Upper lobe of left lung (tissue), 6 donors: ENCODE measurements around the gene LZTS2. TPM values are rescaled to one million over a fixed set of nuclear protein-coding genes. Genes with fewer than 3 reads are reported as not detected.
A peak's percentile ranks its signal among the peaks of the same experiment; 100 is the strongest.

Experiments used
- ATAC-seq, 2 donors: fragments of 200-7000 bp; cut with Tn5 transposase; one replicate each; pipeline ENCODE4 v1.9.1; 2022; ENCODE audit warnings: mild to moderate bottlenecking in 2 of 2, moderate library complexity in 2 of 2; ENCODE audit not compliant: low FRiP score in 2 of 2
- DNase-seq, 2 donors: peaks; one replicate each; pipeline ENCODE4 v3.0.0-alpha.2; 2019 to 2020
- H3K27ac ChIP-seq, 4 donors: fragments of 200-600 bp; sonication (generic); one replicate each; pipeline ENCODE4 v1.5.1; 2016 to 2019
- H3K27me3 ChIP-seq, 4 donors: fragments of 200-600 bp; sonication (generic); one replicate each; pipeline ENCODE4 v1.5.1; 2017 to 2019
- H3K36me3 ChIP-seq, 4 donors: fragments of 200-600 bp; sonication (generic); one replicate each; pipeline ENCODE4 v1.5.1; 2016 to 2019
- H3K4me1 ChIP-seq, 4 donors: fragments of 200-600 bp; sonication (generic); one replicate each; pipeline ENCODE4 v1.5.1; 2018 to 2019
- H3K4me3 ChIP-seq, 4 donors: fragments of 200-600 bp; sonication (generic); one replicate each; pipeline ENCODE4 v1.5.1; 2017 to 2019; ENCODE audit warnings: mild to moderate bottlenecking in 2 of 4, moderate library complexity in 1 of 4
- H3K9me3 ChIP-seq, 4 donors: fragments of 200-600 bp; sonication (generic); one replicate each; pipeline ENCODE4 v1.5.1; 2018 to 2019
- CTCF ChIP-seq, 6 experiments: fragments of 450-650 bp in 4 of 6; fragments of 200-600 bp in 2 of 6; sonication (generic) in 2 of 6; IDR thresholded peaks; one replicate each; pipeline ENCODE4 v1.5.1; 2016 to 2019; ENCODE audit warnings: antibody characterized with exemption in 6 of 6
- EP300 ChIP-seq, 4 donors: sonication (generic); formaldehyde crosslinking; IDR thresholded peaks; one replicate each; pipeline ENCODE4 v1.5.1; 2017; ENCODE audit warnings: antibody characterized with exemption in 4 of 4, control low read depth in 2 of 4
- POLR2A ChIP-seq, 4 donors: fragments of 450-650 bp; IDR thresholded peaks; one replicate each; pipeline ENCODE4 v1.5.1; 2016 to 2017; ENCODE audit warnings: antibody characterized with exemption in 4 of 4, mild to moderate bottlenecking in 2 of 4
- POLR2AphosphoS5 ChIP-seq, 2 donors: sonication (generic); formaldehyde crosslinking; IDR thresholded peaks; one replicate each; pipeline ENCODE4 v1.5.1; 2017; ENCODE audit warnings: antibody characterized with exemption in 2 of 2
- WGBS, 2 donors: methylation state at CpG; one replicate each; pipeline ENCODE4 v1.1.5; 2017 to 2018; 5-methylcytosine and 5-hydroxymethylcytosine counted together
- total RNA-seq, 6 donors: library from RNA; depleted of rRNA in 4 of 6; stranded (reverse); fragments of >200 nt in 4 of 6; gene quantifications; one replicate each; pipeline versions ENCODE4 v1.1.0 to v1.2.1, GENCODE V29; 2016 to 2021
- donor health status: DM: no; HTN: no; CAD: no; lungs with moderate emphysema.
- donor health status: DM: no; HTN: yes; CAD: no; lungs with severe emphysema.

The LZTS2 gene
- total RNA-seq, 6 donors from 2014 or later: 42.5 to 105 (median 60.1) TPM

GRCh38 chr10:101035314-101035713, 35.7 kb downstream of the LZTS2 start:
- no peaks in the 10 kb centered on the region for H3K27me3 ChIP-seq
- no peak for TF ChIP-seq CTCF (IDR thresholded peaks at IDR 0.05)
- no peak for TF ChIP-seq POLR2A (IDR thresholded peaks at IDR 0.05)
- no peak for TF ChIP-seq POLR2AphosphoS5 (IDR thresholded peaks at IDR 0.05)
- no peak for TF ChIP-seq EP300 (IDR thresholded peaks at IDR 0.05)
- H3K4me3 ChIP-seq: no peak overlapping the region
- no peaks in the 10 kb centered on the region for H3K9me3 ChIP-seq
- WGBS, 2 donors: 90 to 93% methylated on average over 2 to 7 of the region's 7 CpGs
- H3K4me1 ChIP-seq: peaks cover 14 to 24% (median 20%) of the 10 kb centered on the region in 4 donors
- ATAC-seq (no peak), DNase-seq (no peak)
- H3K36me3 ChIP-seq: peaks cover 22 to 59% (median 46%) of the 10 kb centered on the region in 4 donors
- H3K27ac ChIP-seq: no peak overlapping the region

- ATAC-seq (no peak), DNase-seq (no peak)
- no peak overlapping the region for H3K27ac ChIP-seq
- no peak for TF ChIP-seq POLR2A (IDR thresholded peaks at IDR 0.05)
- TF ChIP-seq POLR2AphosphoS5 (IDR thresholded peaks at IDR 0.05): no peak
- TF ChIP-seq CTCF (IDR thresholded peaks at IDR 0.05): no peak
- no peak for TF ChIP-seq EP300 (IDR thresholded peaks at IDR 0.05)
- H3K4me3 ChIP-seq: no peak overlapping the region
- H3K4me1 ChIP-seq: peaks cover 8 to 18% (median 15%) of the 10 kb centered on the region in 4 donors
- no peaks in the 10 kb centered on the region for H3K9me3 ChIP-seq
- no peaks in the 10 kb centered on the region for H3K27me3 ChIP-seq
- peaks cover 22 to 59% (median 46%) of the 10 kb centered on the region in 4 donors for H3K36me3 ChIP-seq
- WGBS, 2 donors: 73 to 92% methylated on average over 10 of the region's 10 CpGs
Measured at GRCh38 chr10:101035916-101036702, 36.5 kb downstream of the LZTS2 start.

- Histone ChIP-seq H3K27ac (no peak overlapping the region), H3K9me3 (no peaks in the 10 kb centered on the region), H3K27me3 (no peaks in the 10 kb centered on the region), H3K36me3 (peaks cover 22 to 59% (median 46%) of the 10 kb centered on the region in 4 donors), H3K4me1 (peaks cover 11 to 23% (median 13%) of the 10 kb centered on the region in 4 donors), H3K4me3 (no peak overlapping the region)
- no peak for ATAC-seq
- TF ChIP-seq CTCF (IDR thresholded peaks at IDR 0.05) (no peak), EP300 (IDR thresholded peaks at IDR 0.05) (no peak), POLR2AphosphoS5 (IDR thresholded peaks at IDR 0.05) (no peak), POLR2A (IDR thresholded peaks at IDR 0.05) (no peak)
- no peak for DNase-seq
- WGBS, 2 donors: 50 to 88% methylated on average over 1 to 7 of the region's 7 CpGs
Measured at GRCh38 chr10:101036726-101037125, 37.1 kb downstream of the LZTS2 start.

GRCh38 chr10:101038484-101038883, 38.9 kb downstream of the LZTS2 start:
- Histone ChIP-seq H3K4me1 (peaks cover 10 to 26% (median 15%) of the 10 kb centered on the region in 4 donors), H3K4me3 (no peak overlapping the region), H3K9me3 (no peaks in the 10 kb centered on the region), H3K27me3 (no peaks in the 10 kb centered on the region), H3K36me3 (peaks cover 22 to 59% (median 46%) of the 10 kb centered on the region in 4 donors), H3K27ac (no peak overlapping the region)
- DNase-seq: peak in 1 of 2 donors; percentile 49
- 84 to 86% methylated on average over 5 of the region's 5 CpGs for WGBS, 2 donors
- TF ChIP-seq POLR2AphosphoS5 (IDR thresholded peaks at IDR 0.05): no peak
- no peak for TF ChIP-seq CTCF (IDR thresholded peaks at IDR 0.05)
- TF ChIP-seq EP300 (IDR thresholded peaks at IDR 0.05): no peak
- TF ChIP-seq POLR2A (IDR thresholded peaks at IDR 0.05): no peak
- no peak for ATAC-seq
